ENCODE data around the gene ALKBH5.

The ALKBH5 gene

GRCh38 chr17:18143044-18143936, 40.3 kb upstream of the ALKBH5 start:
- Histone ChIP-seq H3K27me3 (ENCODE audit: control insufficient read depth in 5 of 5, insufficient read depth in 4 of 5, low read length in 5 of 5) (peaks cover 0 to 20% (median 4%) of the 10 kb centered on the region in 5 donors), H3K9me3 (ENCODE audit: control insufficient read depth in 5 of 5, low read length in 5 of 5) (no peaks in the 10 kb centered on the region), H3K4me3 (ENCODE audit: low read depth in 1 of 5, low read length in 5 of 5) (no peak overlapping the region), H3K36me3 (ENCODE audit: control insufficient read depth in 5 of 5, insufficient read depth in 5 of 5, low read length in 5 of 5) (no peaks in the 10 kb centered on the region), H3K27ac (ENCODE audit: low read depth, low read length) (no peak overlapping the region), H3K9ac (ENCODE audit: low read length in 5 of 5) (no peak overlapping the region), H3K4me1 (ENCODE audit: control insufficient read depth in 5 of 5, insufficient read depth in 5 of 5, low read length in 5 of 5) (peaks cover 0 to 5% (median 3%) of the 10 kb centered on the region in 5 donors)

GRCh38 chr17:18144261-18144660, 39.4 kb upstream of the ALKBH5 start:
- Histone ChIP-seq H3K36me3 (ENCODE audit: control insufficient read depth in 5 of 5, insufficient read depth in 5 of 5, low read length in 5 of 5) (no peaks in the 10 kb centered on the region), H3K27me3 (ENCODE audit: control insufficient read depth in 5 of 5, insufficient read depth in 4 of 5, low read length in 5 of 5) (peaks cover 0 to 20% (median 4%) of the 10 kb centered on the region in 5 donors), H3K9me3 (ENCODE audit: control insufficient read depth in 5 of 5, low read length in 5 of 5) (no peaks in the 10 kb centered on the region), H3K27ac (ENCODE audit: low read depth, low read length) (no peak overlapping the region), H3K4me3 (ENCODE audit: low read depth in 1 of 5, low read length in 5 of 5) (no peak overlapping the region), H3K9ac (ENCODE audit: low read length in 5 of 5) (no peak overlapping the region), H3K4me1 (ENCODE audit: control insufficient read depth in 5 of 5, insufficient read depth in 5 of 5, low read length in 5 of 5) (peaks cover 0 to 5% (median 3%) of the 10 kb centered on the region in 5 donors)

- Histone ChIP-seq H3K9me3 (ENCODE audit: control insufficient read depth in 5 of 5, low read length in 5 of 5) (no peaks in the 10 kb centered on the region), H3K36me3 (ENCODE audit: control insufficient read depth in 5 of 5, insufficient read depth in 5 of 5, low read length in 5 of 5) (no peaks in the 10 kb centered on the region), H3K27me3 (ENCODE audit: control insufficient read depth in 5 of 5, insufficient read depth in 4 of 5, low read length in 5 of 5) (peaks cover 0 to 20% (median 4%) of the 10 kb centered on the region in 5 donors), H3K4me3 (ENCODE audit: low read depth in 1 of 5, low read length in 5 of 5) (no peak overlapping the region), H3K9ac (ENCODE audit: low read length in 5 of 5) (no peak overlapping the region), H3K4me1 (ENCODE audit: control insufficient read depth in 5 of 5, insufficient read depth in 5 of 5, low read length in 5 of 5) (peaks cover 0 to 5% (median 3%) of the 10 kb centered on the region in 5 donors), H3K27ac (ENCODE audit: low read depth, low read length) (no peak overlapping the region)
Observed at GRCh38 chr17:18144855-18145254, 38.8 kb upstream of the ALKBH5 start.

GRCh38 chr17:18145811-18146210, 37.8 kb upstream of the ALKBH5 start:
- Histone ChIP-seq H3K9ac (ENCODE audit: low read length in 5 of 5) (no peak overlapping the region), H3K9me3 (ENCODE audit: control insufficient read depth in 5 of 5, low read length in 5 of 5) (no peaks in the 10 kb centered on the region), H3K27me3 (ENCODE audit: control insufficient read depth in 5 of 5, insufficient read depth in 4 of 5, low read length in 5 of 5) (peaks cover 0 to 20% (median 4%) of the 10 kb centered on the region in 5 donors), H3K27ac (ENCODE audit: low read depth, low read length) (no peak overlapping the region), H3K36me3 (ENCODE audit: control insufficient read depth in 5 of 5, insufficient read depth in 5 of 5, low read length in 5 of 5) (no peaks in the 10 kb centered on the region), H3K4me1 (ENCODE audit: control insufficient read depth in 5 of 5, insufficient read depth in 5 of 5, low read length in 5 of 5) (peaks cover 0 to 4% (median 3%) of the 10 kb centered on the region in 5 donors), H3K4me3 (ENCODE audit: low read depth in 1 of 5, low read length in 5 of 5) (no peak overlapping the region)

GRCh38 chr17:18146259-18146658, 37.4 kb upstream of the ALKBH5 start:
- no peaks in the 10 kb centered on the region for H3K36me3 ChIP-seq (ENCODE audit: control insufficient read depth in 5 of 5, insufficient read depth in 5 of 5, low read length in 5 of 5)
- H3K4me3 ChIP-seq (ENCODE audit: low read depth in 1 of 5, low read length in 5 of 5) = no peak overlapping the region
- peaks cover 0 to under 1% (median 0%) of the 10 kb centered on the region in 5 donors for H3K4me1 ChIP-seq (ENCODE audit: control insufficient read depth in 5 of 5, insufficient read depth in 5 of 5, low read length in 5 of 5)
- H3K27me3 ChIP-seq (ENCODE audit: control insufficient read depth in 5 of 5, insufficient read depth in 4 of 5, low read length in 5 of 5) = peaks cover 0 to 20% (median 4%) of the 10 kb centered on the region in 5 donors
- no peak overlapping the region for H3K27ac ChIP-seq (ENCODE audit: low read depth, low read length)
- no peak overlapping the region for H3K9ac ChIP-seq (ENCODE audit: low read length in 5 of 5)
- no peaks in the 10 kb centered on the region for H3K9me3 ChIP-seq (ENCODE audit: control insufficient read depth in 5 of 5, low read length in 5 of 5)

GRCh38 chr17:18146980-18147379, 36.6 kb upstream of the ALKBH5 start:
- Histone ChIP-seq H3K4me1 (ENCODE audit: control insufficient read depth in 5 of 5, insufficient read depth in 5 of 5, low read length in 5 of 5) (no peaks in the 10 kb centered on the region), H3K27me3 (ENCODE audit: control insufficient read depth in 5 of 5, insufficient read depth in 4 of 5, low read length in 5 of 5) (peaks cover 0 to 17% (median 4%) of the 10 kb centered on the region in 5 donors), H3K4me3 (ENCODE audit: low read depth in 1 of 5, low read length in 5 of 5) (no peak overlapping the region), H3K9me3 (ENCODE audit: control insufficient read depth in 5 of 5, low read length in 5 of 5) (no peaks in the 10 kb centered on the region), H3K9ac (ENCODE audit: low read length in 5 of 5) (no peak overlapping the region), H3K27ac (ENCODE audit: low read depth, low read length) (no peak overlapping the region), H3K36me3 (ENCODE audit: control insufficient read depth in 5 of 5, insufficient read depth in 5 of 5, low read length in 5 of 5) (no peaks in the 10 kb centered on the region)

GRCh38 chr17:18148586-18148985, 35.0 kb upstream of the ALKBH5 start:
- Histone ChIP-seq H3K4me1 (ENCODE audit: control insufficient read depth in 5 of 5, insufficient read depth in 5 of 5, low read length in 5 of 5) (peaks cover 0 to 7% (median 0%) of the 10 kb centered on the region in 5 donors), H3K27me3 (ENCODE audit: control insufficient read depth in 5 of 5, insufficient read depth in 4 of 5, low read length in 5 of 5) (peaks cover 0 to 1% (median 0%) of the 10 kb centered on the region in 5 donors), H3K27ac (ENCODE audit: low read depth, low read length) (no peak overlapping the region), H3K36me3 (ENCODE audit: control insufficient read depth in 5 of 5, insufficient read depth in 5 of 5, low read length in 5 of 5) (no peaks in the 10 kb centered on the region), H3K9me3 (ENCODE audit: control insufficient read depth in 5 of 5, low read length in 5 of 5) (no peaks in the 10 kb centered on the region), H3K9ac (ENCODE audit: low read length in 5 of 5) (no peak overlapping the region), H3K4me3 (ENCODE audit: low read depth in 1 of 5, low read length in 5 of 5) (no peak overlapping the region)

GRCh38 chr17:18151290-18151689, 32.3 kb upstream of the ALKBH5 start:
- H3K27ac ChIP-seq (ENCODE audit: low read depth, low read length) = no peak overlapping the region
- no peaks in the 10 kb centered on the region for H3K27me3 ChIP-seq (ENCODE audit: control insufficient read depth in 5 of 5, insufficient read depth in 4 of 5, low read length in 5 of 5)
- H3K9me3 ChIP-seq (ENCODE audit: control insufficient read depth in 5 of 5, low read length in 5 of 5) = no peaks in the 10 kb centered on the region
- no peak overlapping the region for H3K9ac ChIP-seq (ENCODE audit: low read length in 5 of 5)
- no peaks in the 10 kb centered on the region for H3K36me3 ChIP-seq (ENCODE audit: control insufficient read depth in 5 of 5, insufficient read depth in 5 of 5, low read length in 5 of 5)
- no peak overlapping the region for H3K4me3 ChIP-seq (ENCODE audit: low read depth in 1 of 5, low read length in 5 of 5)
- peaks cover 0 to 11% (median 4%) of the 10 kb centered on the region in 5 donors for H3K4me1 ChIP-seq (ENCODE audit: control insufficient read depth in 5 of 5, insufficient read depth in 5 of 5, low read length in 5 of 5)

GRCh38 chr17:18155179-18155578, 28.4 kb upstream of the ALKBH5 start:
- H3K4me3 ChIP-seq (ENCODE audit: low read depth in 1 of 5, low read length in 5 of 5) = no peak overlapping the region
- H3K27ac ChIP-seq (ENCODE audit: low read depth, low read length) = no peak overlapping the region
- H3K4me1 ChIP-seq (ENCODE audit: control insufficient read depth in 5 of 5, insufficient read depth in 5 of 5, low read length in 5 of 5) = peaks cover 0 to 22% (median 15%) of the 10 kb centered on the region in 5 donors
- H3K27me3 ChIP-seq (ENCODE audit: control insufficient read depth in 5 of 5, insufficient read depth in 4 of 5, low read length in 5 of 5) = peaks cover 0 to 2% (median 0%) of the 10 kb centered on the region in 5 donors
- H3K9me3 ChIP-seq (ENCODE audit: control insufficient read depth in 5 of 5, low read length in 5 of 5) = no peaks in the 10 kb centered on the region
- no peaks in the 10 kb centered on the region for H3K36me3 ChIP-seq (ENCODE audit: control insufficient read depth in 5 of 5, insufficient read depth in 5 of 5, low read length in 5 of 5)
- H3K9ac ChIP-seq (ENCODE audit: low read length in 5 of 5) = no peak overlapping the region

- no peaks in the 10 kb centered on the region for H3K36me3 ChIP-seq (ENCODE audit: control insufficient read depth in 5 of 5, insufficient read depth in 5 of 5, low read length in 5 of 5)
- H3K27ac ChIP-seq (ENCODE audit: low read depth, low read length) = no peak overlapping the region
- H3K4me1 ChIP-seq (ENCODE audit: control insufficient read depth in 5 of 5, insufficient read depth in 5 of 5, low read length in 5 of 5) = peaks cover 0 to 23% (median 17%) of the 10 kb centered on the region in 5 donors
- no peaks in the 10 kb centered on the region for H3K9me3 ChIP-seq (ENCODE audit: control insufficient read depth in 5 of 5, low read length in 5 of 5)
- no peak overlapping the region for H3K4me3 ChIP-seq (ENCODE audit: low read depth in 1 of 5, low read length in 5 of 5)
- H3K9ac ChIP-seq (ENCODE audit: low read length in 5 of 5) = no peak overlapping the region
- H3K27me3 ChIP-seq (ENCODE audit: control insufficient read depth in 5 of 5, insufficient read depth in 4 of 5, low read length in 5 of 5) = peaks cover 0 to 2% (median 0%) of the 10 kb centered on the region in 5 donors
Observed at GRCh38 chr17:18156171-18156975, 27.3 kb upstream of the ALKBH5 start.

Data from subcutaneous abdominal adipose tissue (tissue), 5 donors.